ENCODE results near the gene BTBD9. TPM values are rescaled to one million over a fixed set of nuclear protein-coding genes. Genes with fewer than 3 reads are reported as not detected.
A peak's percentile ranks its signal among the peaks of the same experiment; 100 is the strongest.

BTBD9 gene
- total and polyA plus RNA-seq, 7 experiments from 2014 or later, result 12.7 to 58.8 (median 37.8) TPM

DNA sequence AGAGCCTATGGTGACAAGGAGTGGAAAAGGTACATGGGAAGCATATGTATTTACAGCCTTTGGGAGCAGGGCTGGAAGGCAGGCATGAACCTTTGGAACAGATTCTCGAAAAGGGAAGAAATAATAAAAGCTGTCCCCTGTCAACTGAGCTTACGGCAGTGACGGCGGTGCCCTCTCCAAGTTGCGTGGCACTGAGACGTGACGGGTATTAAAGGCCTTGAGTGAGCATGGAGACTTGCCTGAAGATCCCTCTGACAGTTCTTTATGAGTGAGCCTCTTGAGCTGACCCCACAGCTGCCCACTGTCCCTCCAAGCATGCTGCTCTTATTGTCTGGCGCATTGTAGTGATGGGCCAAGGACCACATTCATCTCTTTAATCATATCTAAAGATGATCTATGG is 431.7 kb downstream of the BTBD9 start:
- peaks cover 0 to 34% (median 17%) of the 10 kb centered on the region in 5 donors for H3K36me3 Mint-ChIP-seq
- Histone ChIP-seq H3K4me1 (ENCODE audit: control insufficient read depth in 2 of 2, insufficient read depth in 2 of 2, low read length in 2 of 2) (no peaks in the 10 kb centered on the region), H3K36me3 (ENCODE audit: control insufficient read depth in 2 of 3, insufficient read depth in 3 of 3, low read length in 3 of 3) (no peaks in the 10 kb centered on the region), H3K27me3 (ENCODE audit: control insufficient read depth in 2 of 2, insufficient read depth in 2 of 2, low read length in 2 of 2) (no peaks in the 10 kb centered on the region), H3K27ac (ENCODE audit: low read depth, low read length) (no peak overlapping the region), H3K4me3 (ENCODE audit: low read length) (no peak overlapping the region), H3K9me3 (ENCODE audit: control insufficient read depth in 2 of 3, low read length in 3 of 3) (no peaks in the 10 kb centered on the region)
- POLR2A ChIA-PET, result interaction anchor here (0.5 kb wide), 1 partner anchor 197 kb away, joined by 3 read pairs; no protein-coding TSS in a partner anchor
- H3K27me3 Mint-ChIP-seq, result no peaks in the 10 kb centered on the region
- no peak overlapping the region for H3K27ac Mint-ChIP-seq
- intact Hi-C loops (cut with micrococcal nuclease), result no loop called here
- CTCF ChIA-PET, result no interaction called here
- H3K4me1 Mint-ChIP-seq, result peaks cover 6 to 32% (median 17%) of the 10 kb centered on the region in 7 donors
- DNase-seq (no peak), ATAC-seq (no peak)
- peaks cover 0 to 7% (median 0%) of the 10 kb centered on the region in 11 donors for H3K9me3 Mint-ChIP-seq
- H3K4me3 Mint-ChIP-seq, result no peak overlapping the region

DNA sequence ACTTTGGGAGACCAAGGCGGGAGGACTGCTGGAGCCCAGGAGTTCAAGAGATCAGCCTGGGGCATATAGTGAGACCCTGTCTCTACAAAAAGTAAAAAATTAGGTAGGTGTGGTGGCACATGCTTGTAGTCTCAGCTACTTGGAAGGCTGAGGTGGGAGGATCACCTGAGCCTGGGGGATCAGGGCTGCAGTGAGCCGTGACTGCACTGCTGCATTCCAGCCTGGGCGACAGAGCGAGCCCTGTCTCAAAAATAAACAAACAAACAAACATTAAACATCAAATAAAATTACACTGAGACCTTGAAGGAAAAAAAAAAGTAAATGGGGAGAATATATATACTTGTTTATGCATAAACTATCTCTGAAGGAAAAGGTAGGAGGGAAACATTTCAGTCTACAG is 432.4 kb downstream of the BTBD9 start:
- ATAC-seq (no peak), DNase-seq (no peak)
- no peaks in the 10 kb centered on the region for H3K27me3 Mint-ChIP-seq
- H3K36me3 Mint-ChIP-seq, result peaks cover 0 to 34% (median 17%) of the 10 kb centered on the region in 5 donors
- H3K9me3 ChIP-seq (ENCODE audit: control insufficient read depth in 2 of 3, low read length in 3 of 3), result no peaks in the 10 kb centered on the region
- ChIA-PET POLR2A (no interaction called here), CTCF (no interaction called here)
- no peak overlapping the region for H3K4me3 ChIP-seq (ENCODE audit: low read length)
- H3K4me1 ChIP-seq (ENCODE audit: control insufficient read depth in 2 of 2, insufficient read depth in 2 of 2, low read length in 2 of 2), result no peaks in the 10 kb centered on the region
- no peak overlapping the region for H3K27ac Mint-ChIP-seq
- peaks cover 0 to 7% (median 0%) of the 10 kb centered on the region in 11 donors for H3K9me3 Mint-ChIP-seq
- H3K36me3 ChIP-seq (ENCODE audit: control insufficient read depth in 2 of 3, insufficient read depth in 3 of 3, low read length in 3 of 3), result no peaks in the 10 kb centered on the region
- peaks cover 6 to 32% (median 15%) of the 10 kb centered on the region in 7 donors for H3K4me1 Mint-ChIP-seq
- H3K27me3 ChIP-seq (ENCODE audit: control insufficient read depth in 2 of 2, insufficient read depth in 2 of 2, low read length in 2 of 2), result no peaks in the 10 kb centered on the region
- no peak overlapping the region for H3K27ac ChIP-seq (ENCODE audit: low read depth, low read length)
- H3K4me3 Mint-ChIP-seq, result no peak overlapping the region
- intact Hi-C loops (cut with micrococcal nuclease), result no loop called here

DNA sequence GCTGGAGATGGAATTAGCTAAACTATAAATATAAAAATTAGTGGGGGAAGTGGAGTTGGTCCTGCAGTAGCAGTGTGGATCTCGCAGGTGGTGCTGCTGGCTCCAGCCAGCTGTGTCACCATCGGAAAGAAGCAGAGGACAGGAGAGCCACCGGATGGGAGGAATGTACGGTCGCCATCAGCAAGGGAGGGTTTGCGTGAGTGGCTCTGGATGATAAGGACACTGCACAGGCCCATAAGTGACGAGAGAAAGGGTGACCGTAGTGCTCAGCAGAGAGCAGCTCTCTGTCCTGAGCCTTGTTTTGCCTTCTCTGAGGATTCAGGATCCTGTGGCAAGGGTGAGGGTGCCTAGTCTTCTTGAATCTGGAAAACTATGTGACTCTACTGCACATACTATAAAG is 441.5 kb downstream of the BTBD9 start:
- no peaks in the 10 kb centered on the region for H3K27me3 Mint-ChIP-seq
- H3K9me3 Mint-ChIP-seq, result no peaks in the 10 kb centered on the region
- DNase-seq (no peak), ATAC-seq (no peak)
- intact Hi-C loops (cut with micrococcal nuclease), result no loop called here
- H3K4me3 Mint-ChIP-seq, result no peak overlapping the region
- peaks cover 0 to 20% (median 9%) of the 10 kb centered on the region in 5 donors for H3K36me3 Mint-ChIP-seq
- Histone ChIP-seq H3K9me3 (ENCODE audit: control insufficient read depth in 2 of 3, low read length in 3 of 3) (no peaks in the 10 kb centered on the region), H3K27me3 (ENCODE audit: control insufficient read depth in 2 of 2, insufficient read depth in 2 of 2, low read length in 2 of 2) (no peaks in the 10 kb centered on the region), H3K4me1 (ENCODE audit: control insufficient read depth in 2 of 2, insufficient read depth in 2 of 2, low read length in 2 of 2) (no peaks in the 10 kb centered on the region), H3K27ac (ENCODE audit: low read depth, low read length) (no peak overlapping the region), H3K4me3 (ENCODE audit: low read length) (no peak overlapping the region), H3K36me3 (ENCODE audit: control insufficient read depth in 2 of 3, insufficient read depth in 3 of 3, low read length in 3 of 3) (peaks cover 0 to 3% (median 0%) of the 10 kb centered on the region in 3 experiments)
- peaks cover 0 to 10% (median 5%) of the 10 kb centered on the region in 7 donors for H3K4me1 Mint-ChIP-seq
- ChIA-PET CTCF (no interaction called here), POLR2A (no interaction called here)
- peak overlapping the region in 1 of 9 donors; percentile 52 for H3K27ac Mint-ChIP-seq

DNA sequence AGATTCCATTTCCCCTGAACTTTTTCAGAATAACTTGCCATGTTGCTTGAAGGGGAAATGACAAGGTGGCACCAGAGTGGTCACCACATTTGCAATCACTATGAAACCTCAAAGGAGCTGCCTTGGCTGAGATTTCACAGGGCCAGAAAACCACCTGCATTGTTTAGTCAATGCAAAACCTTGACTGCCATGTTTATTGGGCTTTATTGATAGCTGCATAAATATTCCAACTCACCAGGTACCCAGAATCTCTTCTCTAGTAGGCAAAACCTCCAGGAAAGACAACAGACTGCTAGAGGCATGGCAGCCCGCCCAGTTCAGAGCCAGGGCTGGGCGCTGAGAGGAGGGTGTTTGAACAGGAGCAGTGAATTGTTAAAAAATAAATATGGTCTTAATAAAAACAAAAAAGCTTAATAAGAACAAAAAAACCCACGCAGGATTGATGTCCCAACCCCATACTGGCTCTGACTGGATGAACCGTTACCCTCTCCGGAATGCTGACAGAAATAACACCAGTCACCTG is 444.6 kb downstream of the BTBD9 start:
- H3K27me3 Mint-ChIP-seq, result no peaks in the 10 kb centered on the region
- POLR2A ChIA-PET, result no interaction called here

DNA sequence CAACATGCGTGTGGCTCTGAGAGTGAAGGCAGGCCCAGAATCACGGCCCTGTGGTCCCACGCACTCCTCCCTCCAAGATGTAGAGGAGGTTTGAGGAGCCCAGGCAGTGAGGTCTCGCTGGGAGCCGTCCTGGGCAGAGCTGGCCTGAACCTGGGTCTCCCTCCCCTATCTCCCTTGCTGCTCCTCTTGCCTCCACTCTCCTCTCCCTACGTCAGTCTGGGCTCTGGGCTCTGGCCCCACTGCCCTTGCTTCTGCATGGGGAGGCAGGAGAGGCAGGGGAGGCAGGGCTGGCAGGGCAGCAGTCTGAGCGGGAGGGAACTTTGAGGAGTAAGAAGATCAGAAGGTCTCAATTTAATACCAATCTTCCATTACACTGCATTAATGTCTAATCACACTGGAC is 445.1 kb downstream of the BTBD9 start:
- H3K27ac ChIP-seq (ENCODE audit: low read depth, low read length), result no peak overlapping the region
- ChIA-PET POLR2A (no interaction called here), CTCF (no interaction called here)
- Mint-ChIP-seq H3K27me3 (no peaks in the 10 kb centered on the region), H3K9me3 (peaks cover 0 to 2% (median 0%) of the 10 kb centered on the region in 11 donors), H3K36me3 (peaks cover 0 to 32% (median 9%) of the 10 kb centered on the region in 5 donors), H3K4me1 (peaks cover 0 to 5% (median 0%) of the 10 kb centered on the region in 7 donors), H3K4me3 (no peak overlapping the region), H3K27ac (no peak overlapping the region)
- no peaks in the 10 kb centered on the region for H3K9me3 ChIP-seq (ENCODE audit: control insufficient read depth in 2 of 3, low read length in 3 of 3)
- no peaks in the 10 kb centered on the region for H3K27me3 ChIP-seq (ENCODE audit: control insufficient read depth in 2 of 2, insufficient read depth in 2 of 2, low read length in 2 of 2)
- DNase-seq (peak in 1 of 9 donors; percentile 10), ATAC-seq (no peak)
- H3K4me3 ChIP-seq (ENCODE audit: low read length), result no peak overlapping the region
- H3K36me3 ChIP-seq (ENCODE audit: control insufficient read depth in 2 of 3, insufficient read depth in 3 of 3, low read length in 3 of 3), result peaks cover 0 to 3% (median 0%) of the 10 kb centered on the region in 3 experiments
- intact Hi-C loops (cut with micrococcal nuclease), result no loop called here
- H3K4me1 ChIP-seq (ENCODE audit: control insufficient read depth in 2 of 2, insufficient read depth in 2 of 2, low read length in 2 of 2), result no peaks in the 10 kb centered on the region

More for the DNA sequence above, 444.6 kb downstream of the BTBD9 start:
- intact Hi-C loops (cut with micrococcal nuclease), result no loop called here
- Mint-ChIP-seq H3K36me3 (peaks cover 0 to 32% (median 9%) of the 10 kb centered on the region in 5 donors), H3K27ac (no peak overlapping the region), H3K4me3 (no peak overlapping the region), H3K9me3 (peaks cover 0 to 2% (median 0%) of the 10 kb centered on the region in 11 donors), H3K4me1 (peaks cover 0 to 5% (median under 1%) of the 10 kb centered on the region in 7 donors)
- H3K9me3 ChIP-seq (ENCODE audit: control insufficient read depth in 2 of 3, low read length in 3 of 3), result no peaks in the 10 kb centered on the region
- CTCF ChIA-PET, result no interaction called here
- no peak overlapping the region for H3K27ac ChIP-seq (ENCODE audit: low read depth, low read length)
- peak in 1 of 9 donors; percentile 3 for DNase-seq
- H3K27me3 ChIP-seq (ENCODE audit: control insufficient read depth in 2 of 2, insufficient read depth in 2 of 2, low read length in 2 of 2), result no peaks in the 10 kb centered on the region
- H3K4me3 ChIP-seq (ENCODE audit: low read length), result no peak overlapping the region
- H3K4me1 ChIP-seq (ENCODE audit: control insufficient read depth in 2 of 2, insufficient read depth in 2 of 2, low read length in 2 of 2), result no peaks in the 10 kb centered on the region
- ATAC-seq, result no peak
- peaks cover 0 to 3% (median 0%) of the 10 kb centered on the region in 3 experiments for H3K36me3 ChIP-seq (ENCODE audit: control insufficient read depth in 2 of 3, insufficient read depth in 3 of 3, low read length in 3 of 3)

DNA sequence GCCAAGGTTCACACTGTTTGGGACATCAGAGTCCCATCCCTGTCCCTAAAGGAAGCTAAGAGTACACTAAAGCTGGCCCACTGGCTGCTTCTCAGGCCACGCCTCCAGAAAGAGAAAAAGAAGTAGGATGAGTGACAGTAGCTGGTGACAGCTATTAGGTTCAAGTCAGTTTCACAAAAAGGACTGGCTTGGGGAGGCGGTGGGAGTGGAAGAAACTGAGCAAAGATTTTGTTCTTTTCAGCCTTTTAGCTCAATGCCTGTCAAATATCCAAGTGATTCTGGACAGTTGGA is 445.5 kb downstream of the BTBD9 start:
- DNase-seq (no peak), ATAC-seq (no peak)
- no peaks in the 10 kb centered on the region for H3K27me3 Mint-ChIP-seq
- H3K4me1 Mint-ChIP-seq, result peaks cover 0 to 5% (median 0%) of the 10 kb centered on the region in 7 donors
- Histone ChIP-seq H3K27ac (ENCODE audit: low read depth, low read length) (no peak overlapping the region), H3K9me3 (ENCODE audit: control insufficient read depth in 2 of 3, low read length in 3 of 3) (no peaks in the 10 kb centered on the region), H3K36me3 (ENCODE audit: control insufficient read depth in 2 of 3, insufficient read depth in 3 of 3, low read length in 3 of 3) (peaks cover 0 to 6% (median 0%) of the 10 kb centered on the region in 3 experiments), H3K4me3 (ENCODE audit: low read length) (no peak overlapping the region), H3K4me1 (ENCODE audit: control insufficient read depth in 2 of 2, insufficient read depth in 2 of 2, low read length in 2 of 2) (no peaks in the 10 kb centered on the region), H3K27me3 (ENCODE audit: control insufficient read depth in 2 of 2, insufficient read depth in 2 of 2, low read length in 2 of 2) (no peaks in the 10 kb centered on the region)
- H3K27ac Mint-ChIP-seq, result no peak overlapping the region
- intact Hi-C loops (cut with micrococcal nuclease), result no loop called here
- ChIA-PET CTCF (no interaction called here), POLR2A (no interaction called here)
- peaks cover 0 to 29% (median 9%) of the 10 kb centered on the region in 5 donors for H3K36me3 Mint-ChIP-seq
- H3K9me3 Mint-ChIP-seq, result peaks cover 0 to 2% (median 0%) of the 10 kb centered on the region in 11 donors
- H3K4me3 Mint-ChIP-seq, result no peak overlapping the region

Data from naive thymus-derived CD4-positive, alpha-beta T cell (primary cell).